Measurements from ENCODE around the gene ADGRL4.

Gene ADGRL4

GRCh38 chr1:78919150-78919549 is 87.4 kb downstream of the ADGRL4 start:
- Histone ChIP-seq H3K27ac (no peak overlapping the region), H3K4me3 (no peak overlapping the region)
- no peak for DNase-seq (ENCODE audit: low spot score)
- no peak for TF ChIP-seq CTCF (IDR thresholded peaks at IDR 0.05)

- no peak for TF ChIP-seq CTCF (IDR thresholded peaks at IDR 0.05)
- no peak overlapping the region for H3K4me3 ChIP-seq
- no peak overlapping the region for H3K27ac ChIP-seq
- DNase-seq (ENCODE audit: low spot score): no peak
These were observed 88.4 kb downstream of the ADGRL4 start for GRCh38 chr1:78918157-78918556.

GRCh38 chr1:78916986-78917385 is 89.5 kb downstream of the ADGRL4 start:
- H3K4me3 ChIP-seq: no peak overlapping the region
- H3K27ac ChIP-seq: no peak overlapping the region
- TF ChIP-seq CTCF (IDR thresholded peaks at IDR 0.05): no peak
- no peak for DNase-seq (ENCODE audit: low spot score)

- TF ChIP-seq CTCF (IDR thresholded peaks at IDR 0.05): no peak
- Histone ChIP-seq H3K4me3 (no peak overlapping the region), H3K27ac (no peak overlapping the region)
- DNase-seq (ENCODE audit: low spot score): no peak
These were observed 92.6 kb downstream of the ADGRL4 start for GRCh38 chr1:78913950-78914349.

- Histone ChIP-seq H3K27ac (no peak overlapping the region), H3K4me3 (no peak overlapping the region)
- no peak for TF ChIP-seq CTCF (IDR thresholded peaks at IDR 0.05)
- no peak for DNase-seq (ENCODE audit: low spot score)
These were observed 94.3 kb downstream of the ADGRL4 start for GRCh38 chr1:78911956-78912880.

GRCh38 chr1:78902641-78903040 is 103.9 kb downstream of the ADGRL4 start:
- DNase-seq (ENCODE audit: low spot score): no peak
- no peak for TF ChIP-seq CTCF (IDR thresholded peaks at IDR 0.05)
- Histone ChIP-seq H3K4me3 (no peak overlapping the region), H3K27ac (no peak overlapping the region)

GRCh38 chr1:78894811-78895210 is 111.7 kb downstream of the ADGRL4 start:
- no peak overlapping the region for H3K27ac ChIP-seq
- no peak for TF ChIP-seq CTCF (IDR thresholded peaks at IDR 0.05)
- H3K4me3 ChIP-seq: no peak overlapping the region
- no peak for DNase-seq (ENCODE audit: low spot score)
